Endothelial cell of umbilical vein (primary cell): ENCODE results near the gene TRPC6. TPM values are rescaled to one million over a fixed set of nuclear protein-coding genes. Genes with fewer than 3 reads are reported as not detected.
A peak's percentile ranks its signal among the peaks of the same experiment; 100 is the strongest.

ENCODE experiments used
- BruUV-seq: library from RNA; stranded (reverse); fragments of 400-500 nt; replicated peaks from 2 replicates; lab custom pipeline; 2021; lab: Mats Ljungman, UMichigan
- CTCF ChIA-PET: fragments of 300-600, 350-600 bp; sonication (Branson Sonifier 250); formaldehyde crosslinking; loops from one replicate; lab custom pipeline; 2021; ENCODE audit warnings: antibody characterized with exemption, inconsistent platforms; lab: Charles Lee
- POLR2A ChIA-PET: fragments of 300-600, 350-600 bp; sonication (Branson Sonifier 250); formaldehyde crosslinking; loops from one replicate; lab custom pipeline; 2021; ENCODE audit warnings: antibody characterized with exemption, inconsistent platforms; lab: Charles Lee
- DNase-seq: peaks from one replicate; pipeline ENCODE4 v3.0.0-alpha.2; 2011; ENCODE audit warnings: low read depth, low spot score
- FAIRE-seq: peaks from 2 replicates; lab custom pipeline; 2011; peaks lifted over from hg19 to GRCh38; lab: Jason Lieb, UNC
- H2AFZ ChIP-seq: 2 replicates; pipeline ENCODE4 v1.6.0; 2012; ENCODE audit warnings: low read depth, low read length, control low read depth, inconsistent platforms
- H3K27ac ChIP-seq: 2 replicates; pipeline ENCODE4 v1.5.1; 2011; ENCODE audit warnings: low read depth, mild to moderate bottlenecking, control low read depth, low read length, moderate library complexity; ENCODE audit not compliant: insufficient read depth
- H3K27me3 ChIP-seq, 2 experiments: 2 replicates each; pipeline versions ENCODE4 v1.6.0 to v1.6.1; 2011; ENCODE audit warnings: low read length in 2 of 2, mixed read lengths in 1 of 2; ENCODE audit not compliant: control insufficient read depth in 2 of 2, insufficient read depth in 2 of 2
- H3K36me3 ChIP-seq, 2 experiments: 2 replicates in 1 of 2; 3 replicates in 1 of 2; pipeline ENCODE4 v1.5.1; 2011; ENCODE audit warnings: low read length in 2 of 2, mild to moderate bottlenecking in 1 of 2, moderate library complexity in 1 of 2; ENCODE audit not compliant: control insufficient read depth in 2 of 2, insufficient read depth in 2 of 2; ENCODE audit errors: extremely low read depth in 1 of 2
- H3K4me1 ChIP-seq: 3 replicates; pipeline ENCODE4 v1.5.1; 2011; ENCODE audit warnings: mild to moderate bottlenecking, low read length; ENCODE audit not compliant: control insufficient read depth, insufficient read depth; ENCODE audit errors: extremely low read depth
- H3K4me2 ChIP-seq: 2 replicates; pipeline ENCODE4 v1.6.1; 2011; ENCODE audit warnings: low read length, control low read depth, mixed read lengths; ENCODE audit not compliant: insufficient read depth
- H3K4me3 ChIP-seq, 3 experiments: fragments of 200-600 bp in 1 of 3; sonication (generic), shearing (Covaris generic) in 1 of 3; replicated peaks in 1 of 3; 2 replicates each; pipeline ENCODE4 v1.5.1; 2011 to 2016; ENCODE audit warnings: control low read depth in 3 of 3, low read length in 3 of 3, mild to moderate bottlenecking in 2 of 3, inconsistent platforms in 1 of 3, low read depth in 1 of 3, moderate library complexity in 1 of 3; ENCODE audit not compliant: insufficient read depth in 1 of 3
- H3K79me2 ChIP-seq: 2 replicates; pipeline ENCODE4 v1.6.0; 2012; ENCODE audit warnings: low read length, inconsistent platforms; ENCODE audit not compliant: control insufficient read depth, insufficient read depth
- H3K9ac ChIP-seq: replicated peaks from 2 replicates; pipeline ENCODE3; 2011; ENCODE audit warnings: low read length, control low read depth; ENCODE audit not compliant: insufficient read depth; ENCODE audit errors: extremely low read depth
- H3K9me1 ChIP-seq: replicated peaks from 3 replicates; pipeline ENCODE4 v1.6.0; 2011; ENCODE audit warnings: mild to moderate bottlenecking, low read length; ENCODE audit not compliant: control insufficient read depth, insufficient read depth; ENCODE audit errors: extremely low read depth
- H3K9me3 ChIP-seq: replicated peaks from 2 replicates; pipeline ENCODE4 v1.5.1; 2012; ENCODE audit warnings: low read length, inconsistent platforms; ENCODE audit not compliant: control insufficient read depth, insufficient read depth
- H4K20me1 ChIP-seq: replicated peaks from 2 replicates; pipeline ENCODE3; 2011; ENCODE audit warnings: mild to moderate bottlenecking, low read length; ENCODE audit not compliant: control insufficient read depth, insufficient read depth; ENCODE audit errors: extremely low read depth
- EZH2 ChIP-seq: IDR thresholded peaks from 2 replicates; pipeline ENCODE4 v1.6.1; 2012; ENCODE audit warnings: borderline replicate concordance, low read depth, mild to moderate bottlenecking, moderate library complexity, low read length, inconsistent platforms; ENCODE audit not compliant: severe bottlenecking
- FOS ChIP-seq: IDR thresholded peaks from 2 replicates; pipeline ENCODE4 v1.6.1; 2011; ENCODE audit warnings: mild to moderate bottlenecking, low read length, moderate library complexity, borderline replicate concordance; ENCODE audit not compliant: insufficient read depth
- GATA2 ChIP-seq: IDR thresholded peaks from 2 replicates; pipeline ENCODE4 v1.7.0; 2011; ENCODE audit warnings: low read depth, mild to moderate bottlenecking, moderate library complexity, mixed read lengths, low read length; ENCODE audit not compliant: insufficient read length, insufficient read depth
- JUN ChIP-seq: IDR thresholded peaks from 2 replicates; pipeline ENCODE4 v1.6.1; 2011; ENCODE audit warnings: borderline replicate concordance, low read depth; ENCODE audit not compliant: insufficient read length, insufficient read depth
- MYC ChIP-seq: IDR thresholded peaks from one replicate; pipeline ENCODE4 v1.6.1; 2011; ENCODE audit warnings: mild to moderate bottlenecking, low read depth, low read length
- POLR2A ChIP-seq: IDR thresholded peaks from 2 replicates; pipeline ENCODE4 v1.6.1; 2012; ENCODE audit warnings: low read depth, mild to moderate bottlenecking, control low read depth, low read length
- POLR2AphosphoS5 ChIP-seq: IDR thresholded peaks from 2 replicates; pipeline ENCODE4 v1.6.1; 2012; ENCODE audit warnings: low read depth, mild to moderate bottlenecking, control low read depth, low read length, moderate library complexity; ENCODE audit not compliant: insufficient read depth
- dilution Hi-C: fragments of 300-500 bp; cut with MboI; formaldehyde crosslinking; loops from one replicate; pipeline ENCODE4 v1.15.0; 2019; ENCODE audit warnings: low sequenced_read_pairs; ENCODE audit not compliant: extremely low pct_ligation_motif_present
- intact Hi-C: fragments of 100-400 bp; cut with micrococcal nuclease; formaldehyde crosslinking; loops from one replicate; pipeline ENCODE4 v1.10.0; 2022
- polyA plus RNA-seq, 4 experiments: library from polyadenylated mRNA; depleted of rRNA in 3 of 4; stranded (reverse) in 3 of 4; unstranded in 1 of 4; fragments of >200 nt; gene quantifications; 2 replicates each; pipeline versions ENCODE4 v1.2.1 to v1.2.3, GENCODE V29; 2011 to 2012; ENCODE audit warnings: missing spikeins in 1 of 4
- total RNA-seq: library from RNA; stranded (reverse); gene quantifications from 2 replicates; pipeline ENCODE4 v1.2.3, GENCODE V29; 2021
- TF ChIP-seq, protein P1 (sequence below), 2 donors: IDR thresholded peaks; 1 replicate in 1 of 2; 2 replicates in 1 of 2; pipeline ENCODE4 v1.5.1; 2011; ENCODE audit warnings: low read length in 2 of 2, mild to moderate bottlenecking in 2 of 2, moderate library complexity in 2 of 2, control low read depth in 1 of 2, inconsistent platforms in 1 of 2, low read depth in 1 of 2; ENCODE audit not compliant: insufficient read depth in 1 of 2; ENCODE audit errors: extremely low read depth in 1 of 2
- TF ChIP-seq, protein P2 (sequence below): IDR thresholded peaks from 2 replicates; pipeline ENCODE4 v1.6.1; 2011; ENCODE audit not compliant: insufficient read depth, insufficient read length

The TRPC6 gene
- total and polyA plus RNA-seq, 2 donors (not counting 3 experiments of a cell fraction or from before 2014, with no cell fraction given) = not detected

DNA sequence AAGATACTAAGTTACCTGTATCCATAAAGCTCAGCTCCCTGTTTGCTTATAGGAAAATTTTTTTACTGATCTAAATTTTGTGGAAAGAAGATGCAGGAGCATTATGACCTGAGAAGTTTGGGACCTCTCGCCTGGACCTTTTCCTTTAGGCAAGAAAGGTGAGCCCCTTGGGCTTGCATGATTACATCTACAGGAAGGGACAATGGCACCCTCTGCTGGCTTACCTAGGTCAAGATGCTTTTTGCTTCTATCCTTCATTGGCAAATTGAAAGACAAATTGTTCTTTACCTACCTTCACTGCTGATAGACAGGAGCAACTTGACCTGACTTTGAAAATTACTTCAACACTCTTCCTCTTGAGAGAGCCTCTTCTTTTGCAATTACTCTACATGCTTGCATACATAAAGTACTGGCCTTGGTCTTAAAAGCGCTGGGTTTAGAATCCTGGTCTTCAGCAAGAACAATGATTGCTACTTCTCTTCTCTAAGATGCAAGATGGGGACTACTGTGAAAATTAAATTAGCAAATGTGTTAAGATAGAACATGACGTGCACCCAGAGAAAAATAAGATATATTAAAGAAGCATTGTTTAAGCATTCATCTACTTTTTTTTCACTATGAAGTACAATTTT lies 147.2 kb downstream of the TRPC6 start:
- DNase-seq (peak; percentile 10), FAIRE-seq (no peak)
- Histone ChIP-seq H3K79me2 (no peaks in the 10 kb centered on the region), H3K9me1 (no peaks in the 10 kb centered on the region), H3K27me3 (no peaks in the 10 kb centered on the region), H3K4me3 (no peak overlapping the region), H3K4me1 (no peaks in the 10 kb centered on the region), H3K9ac (no peak overlapping the region), H2AFZ (no peak overlapping the region), H3K9me3 (no peaks in the 10 kb centered on the region), H4K20me1 (no peaks in the 10 kb centered on the region), H3K27ac (no peak overlapping the region), H3K4me2 (no peak overlapping the region), H3K36me3 (no peaks in the 10 kb centered on the region)
- ChIA-PET CTCF (interaction anchor here (2.2 kb wide), 1 partner anchor 456 kb away, joined by 10 read pairs; no protein-coding TSS in a partner anchor), POLR2A (no interaction called here)
- intact Hi-C loops (no loop called here), dilution Hi-C loops (no loop called here)
- TF ChIP-seq, protein P1, sequence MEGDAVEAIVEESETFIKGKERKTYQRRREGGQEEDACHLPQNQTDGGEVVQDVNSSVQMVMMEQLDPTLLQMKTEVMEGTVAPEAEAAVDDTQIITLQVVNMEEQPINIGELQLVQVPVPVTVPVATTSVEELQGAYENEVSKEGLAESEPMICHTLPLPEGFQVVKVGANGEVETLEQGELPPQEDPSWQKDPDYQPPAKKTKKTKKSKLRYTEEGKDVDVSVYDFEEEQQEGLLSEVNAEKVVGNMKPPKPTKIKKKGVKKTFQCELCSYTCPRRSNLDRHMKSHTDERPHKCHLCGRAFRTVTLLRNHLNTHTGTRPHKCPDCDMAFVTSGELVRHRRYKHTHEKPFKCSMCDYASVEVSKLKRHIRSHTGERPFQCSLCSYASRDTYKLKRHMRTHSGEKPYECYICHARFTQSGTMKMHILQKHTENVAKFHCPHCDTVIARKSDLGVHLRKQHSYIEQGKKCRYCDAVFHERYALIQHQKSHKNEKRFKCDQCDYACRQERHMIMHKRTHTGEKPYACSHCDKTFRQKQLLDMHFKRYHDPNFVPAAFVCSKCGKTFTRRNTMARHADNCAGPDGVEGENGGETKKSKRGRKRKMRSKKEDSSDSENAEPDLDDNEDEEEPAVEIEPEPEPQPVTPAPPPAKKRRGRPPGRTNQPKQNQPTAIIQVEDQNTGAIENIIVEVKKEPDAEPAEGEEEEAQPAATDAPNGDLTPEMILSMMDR (IDR thresholded peaks at IDR 0.05; ENCODE audit: extremely low read depth in 1 of 2, insufficient read depth in 1 of 2, low read depth in 1 of 2, low read length in 2 of 2) = peak; percentile 19 to 42
- TF ChIP-seq FOS = no peak
- BruUV-seq = no TSS peak

DNA sequence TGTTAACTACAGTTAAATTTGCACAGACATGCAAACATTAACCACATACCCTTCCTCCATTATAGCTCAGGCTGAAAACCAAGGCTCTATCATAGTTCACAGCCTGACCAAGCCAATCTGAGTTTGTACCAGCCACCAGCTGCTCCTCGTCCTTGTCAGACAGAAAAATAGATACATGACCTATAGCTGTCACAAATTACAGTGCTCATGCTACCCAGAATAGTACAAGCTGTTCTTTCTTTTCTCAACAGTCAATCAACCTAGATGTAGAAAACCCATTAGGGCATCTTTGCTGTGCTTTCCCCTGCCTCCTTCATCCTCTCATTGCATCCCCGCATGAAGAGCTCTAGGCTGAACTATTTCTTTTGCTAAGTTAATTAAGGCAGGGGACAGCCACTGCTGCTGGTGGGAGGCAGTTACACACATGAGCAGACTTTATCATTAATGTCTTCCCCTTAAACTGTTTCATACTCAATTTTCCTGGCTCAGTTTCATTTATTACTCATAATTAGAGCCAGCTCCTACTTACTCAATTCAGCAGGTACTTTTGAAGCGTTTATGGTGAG lies 148.3 kb downstream of the TRPC6 start:
- POLR2A ChIA-PET = no interaction called here
- intact Hi-C loops = no loop called here
- no TSS peak for BruUV-seq

More for the DNA sequence above, 148.3 kb downstream of the TRPC6 start:
- TF ChIP-seq POLR2AphosphoS5 (no peak), GATA2 (no peak), POLR2A (no peak), MYC (no peak), EZH2 (no peak), JUN (no peak), FOS (no peak)
- TF ChIP-seq, protein P2, sequence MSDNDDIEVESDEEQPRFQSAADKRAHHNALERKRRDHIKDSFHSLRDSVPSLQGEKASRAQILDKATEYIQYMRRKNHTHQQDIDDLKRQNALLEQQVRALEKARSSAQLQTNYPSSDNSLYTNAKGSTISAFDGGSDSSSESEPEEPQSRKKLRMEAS = no peak
- TF ChIP-seq, protein P1 (IDR thresholded peaks at IDR 0.05; ENCODE audit: extremely low read depth in 1 of 2, insufficient read depth in 1 of 2, low read depth in 1 of 2, low read length in 2 of 2) = no peak
- Histone ChIP-seq H2AFZ (no peak overlapping the region), H3K27me3 (no peaks in the 10 kb centered on the region), H3K79me2 (no peaks in the 10 kb centered on the region), H3K4me3 (no peak overlapping the region), H3K9me3 (no peaks in the 10 kb centered on the region), H3K9me1 (no peaks in the 10 kb centered on the region), H3K4me1 (no peaks in the 10 kb centered on the region), H3K36me3 (no peaks in the 10 kb centered on the region), H3K9ac (no peak overlapping the region), H3K4me2 (no peak overlapping the region), H4K20me1 (no peaks in the 10 kb centered on the region), H3K27ac (no peak overlapping the region)
- CTCF ChIA-PET = interaction anchor here (1.6 to 2.2 kb wide), 2 partner anchors 455 to 859 kb away, joined by 4 to 10 read pairs; no protein-coding TSS in a partner anchor
- FAIRE-seq = no peak
- no peak for DNase-seq
- dilution Hi-C loops = no loop called here
